OCI-LY1 (cell line): ENCODE data around the gene BTBD19.

ENCODE experiments used
- H2AFZ ChIP-seq: fragments of 200-600 bp; sonication (generic), shearing (Covaris generic); 2 replicates; pipeline ENCODE4 v1.6.0; 2014; ENCODE audit warnings: antibody characterized with exemption, mild to moderate bottlenecking, low read length
- H3F3A ChIP-seq: fragments of 200-600 bp; sonication (generic), shearing (Covaris generic); 2 replicates; pipeline ENCODE4 v1.6.0; 2014; ENCODE audit warnings: mild to moderate bottlenecking, antibody characterized with exemption, low read length, moderate library complexity; ENCODE audit not compliant: insufficient read depth
- H3K27ac ChIP-seq: fragments of 200-600 bp; sonication (generic); 2 replicates; pipeline ENCODE4 v1.5.1; 2014; ENCODE audit warnings: low read length, mixed run types, mild to moderate bottlenecking, low read depth; ENCODE audit not compliant: poor library complexity, severe bottlenecking
- H3K27me3 ChIP-seq: fragments of 200-600 bp; sonication (generic); 2 replicates; pipeline ENCODE4 v1.6.0; 2014; ENCODE audit warnings: antibody characterized with exemption, mild to moderate bottlenecking, low read length, moderate library complexity; ENCODE audit not compliant: insufficient read depth
- H3K36me3 ChIP-seq: fragments of 200-600 bp; sonication (generic); 2 replicates; pipeline ENCODE4 v1.6.1; 2014; ENCODE audit warnings: mild to moderate bottlenecking, antibody characterized with exemption, low read length, moderate library complexity, mixed read lengths; ENCODE audit not compliant: insufficient read depth
- H3K4me1 ChIP-seq: fragments of 200-600 bp; sonication (generic); 2 replicates; pipeline ENCODE4 v1.5.1; 2014; ENCODE audit warnings: mild to moderate bottlenecking, low read length, moderate library complexity; ENCODE audit not compliant: insufficient read depth, severe bottlenecking
- H3K4me2 ChIP-seq: fragments of 200-600 bp; sonication (generic), shearing (Covaris generic); 2 replicates; pipeline ENCODE4 v1.6.1; 2014; ENCODE audit warnings: low read length
- H3K4me3 ChIP-seq: fragments of 200-600 bp; sonication (generic); 2 replicates; pipeline ENCODE4 v1.5.1; 2014; ENCODE audit warnings: low read length, low read depth, mild to moderate bottlenecking, mixed read lengths; ENCODE audit not compliant: poor library complexity, severe bottlenecking
- H3K79me2 ChIP-seq: fragments of 200-600 bp; shearing (Covaris generic); 2 replicates; pipeline ENCODE4 v1.6.1; 2016; ENCODE audit warnings: mixed run types, low read length, mixed read lengths; ENCODE audit not compliant: insufficient read depth
- H3K9ac ChIP-seq: fragments of 200-600 bp; sonication (generic), shearing (Covaris generic); 2 replicates; pipeline ENCODE4 v1.6.1; 2014; ENCODE audit warnings: mild to moderate bottlenecking, low read length, mixed read lengths
- H3K9me2 ChIP-seq: fragments of 200-600 bp; sonication (generic), shearing (Covaris generic); 2 replicates; pipeline ENCODE4 v1.6.1; 2014; ENCODE audit warnings: low read depth, mild to moderate bottlenecking, low read length, mixed read lengths
- H3K9me3 ChIP-seq: fragments of 200-600 bp; shearing (Covaris generic); 2 replicates; pipeline ENCODE4 v1.6.1; 2014; ENCODE audit warnings: low read length, mixed read lengths
- H4K20me1 ChIP-seq: fragments of 200-600 bp; sonication (generic), shearing (Covaris generic); 2 replicates; pipeline ENCODE4 v1.6.0; 2016; ENCODE audit warnings: mild to moderate bottlenecking, low read length; ENCODE audit not compliant: insufficient read depth
- CTCF ChIP-seq: fragments of 200-600 bp; sonication (generic), shearing (Covaris generic); IDR thresholded peaks from 2 replicates; pipeline ENCODE4 v1.5.1; 2017; ENCODE audit warnings: mild to moderate bottlenecking, antibody characterized with exemption, low read length, moderate library complexity, mixed read lengths
- EZH2 ChIP-seq: fragments of 200-600 bp; sonication (generic), shearing (Covaris generic); IDR thresholded peaks from 2 replicates; pipeline ENCODE4 v1.8.0; 2017; ENCODE audit warnings: borderline replicate concordance, mixed run types, mild to moderate bottlenecking, antibody characterized with exemption, low read length, moderate library complexity, mixed read lengths

The BTBD19 gene

GRCh38 chr1:44775078-44775929 is 33.0 kb upstream of the BTBD19 start, which contains the start of gene RPS8:
Gene RPS8 (plus strand): TSS chr1:44775540. CDS start chr1:44775597, 57 bp downstream.
- peak within 1 kb of the TSS; percentile 82 for H3K27ac ChIP-seq
- H4K20me1 ChIP-seq: no peaks in the 10 kb centered on the region
- H3K4me2 ChIP-seq: peak within 1 kb of the TSS; percentile 89
- H3F3A ChIP-seq: peaks cover 10% of the 10 kb centered on the region; the same call in 1 of the 2 replicates
- peak within 1 kb of the TSS; percentile 92 for H3K4me3 ChIP-seq
- H3K9me2 ChIP-seq: no peaks in the 10 kb centered on the region
- no peaks in the 10 kb centered on the region for H3K9me3 ChIP-seq
- TF ChIP-seq CTCF (no peak), EZH2 (no peak)
- peaks cover 16% of the 10 kb centered on the region for H3K79me2 ChIP-seq
- H3K36me3 ChIP-seq: peaks cover 47% of the 10 kb centered on the region
- H3K27me3 ChIP-seq: no peaks in the 10 kb centered on the region
- no peak within 1 kb of the TSS for H2AFZ ChIP-seq
- peaks cover 36% of the 10 kb centered on the region for H3K4me1 ChIP-seq
- peak within 1 kb of the TSS; percentile 94 for H3K9ac ChIP-seq

DNA sequence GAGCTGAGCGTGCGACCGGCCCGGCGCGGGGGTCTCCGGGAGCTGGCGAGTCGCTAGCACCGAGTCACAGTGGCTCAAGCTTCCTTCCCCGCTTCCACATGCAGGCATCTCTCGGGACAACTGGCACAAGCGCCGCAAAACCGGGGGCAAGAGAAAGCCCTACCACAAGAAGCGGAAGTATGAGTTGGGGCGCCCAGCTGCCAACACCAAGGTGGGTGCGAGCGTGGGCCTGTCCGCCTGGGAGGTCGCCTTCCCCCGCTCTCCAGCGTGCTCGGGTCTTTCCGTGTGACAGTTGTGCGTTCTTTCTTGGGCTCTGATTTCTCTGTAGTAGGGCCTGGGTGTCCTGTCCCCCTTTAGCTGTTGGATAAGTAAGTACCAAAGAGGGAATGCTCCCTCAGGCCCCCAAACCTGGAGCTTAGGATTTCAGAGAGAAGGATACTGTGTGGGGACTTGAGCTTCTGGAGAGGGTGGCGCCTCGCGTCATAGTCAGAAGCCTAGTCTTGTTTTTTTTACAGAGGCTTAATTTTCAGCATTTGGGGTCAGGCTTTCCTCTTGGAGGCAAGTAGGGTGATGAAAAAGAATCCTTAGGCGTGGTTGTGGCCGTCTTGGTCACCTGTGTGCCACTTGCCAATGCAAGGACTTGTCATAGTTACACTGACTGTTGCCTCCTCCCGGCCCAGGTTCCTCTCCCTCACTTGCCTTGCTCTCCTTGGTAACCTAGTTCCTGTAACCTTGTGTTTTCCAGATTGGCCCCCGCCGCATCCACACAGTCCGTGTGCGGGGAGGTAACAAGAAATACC is 32.2 kb upstream of the BTBD19 start:
- H4K20me1 ChIP-seq: no peaks in the 10 kb centered on the region
- peak overlapping the region; percentile 82 for H3K27ac ChIP-seq
- H3K27me3 ChIP-seq: no peaks in the 10 kb centered on the region
- no peaks in the 10 kb centered on the region for H3K9me3 ChIP-seq
- H3K79me2 ChIP-seq: peaks cover 16% of the 10 kb centered on the region
- peaks cover 10% of the 10 kb centered on the region; the same call in 1 of the 2 replicates for H3F3A ChIP-seq
- peak overlapping the region; percentile 94 for H3K9ac ChIP-seq
- no peaks in the 10 kb centered on the region for H3K9me2 ChIP-seq
- TF ChIP-seq CTCF: no peak
- no peak for TF ChIP-seq EZH2
- H3K4me2 ChIP-seq: peak overlapping the region; percentile 84
- H2AFZ ChIP-seq: no peak overlapping the region
- H3K4me1 ChIP-seq: peaks cover 30% of the 10 kb centered on the region
- peaks cover 55% of the 10 kb centered on the region for H3K36me3 ChIP-seq
- peak overlapping the region; percentile 92 for H3K4me3 ChIP-seq

DNA sequence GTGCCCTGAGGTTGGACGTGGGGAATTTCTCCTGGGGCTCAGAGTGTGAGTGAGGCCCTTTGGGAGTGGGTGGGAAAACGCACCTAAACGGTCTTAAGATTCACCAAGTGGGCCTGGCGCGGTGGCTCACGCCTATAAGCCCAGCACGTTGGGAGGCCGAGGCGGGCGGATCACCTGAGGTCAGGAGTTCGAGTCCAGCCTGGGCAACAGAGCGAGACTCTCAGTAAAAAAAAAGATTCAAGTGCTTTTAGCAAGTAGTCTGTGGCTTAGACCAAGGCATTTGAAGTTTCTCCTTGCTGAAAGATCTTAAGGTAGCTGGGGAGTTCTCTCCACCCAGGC is 31.6 kb upstream of the BTBD19 start:
- H3F3A ChIP-seq: peaks cover 10% of the 10 kb centered on the region; the same call in 1 of the 2 replicates
- H3K9ac ChIP-seq: peak overlapping the region; percentile 94
- H3K4me3 ChIP-seq: peak overlapping the region; percentile 92
- H3K9me3 ChIP-seq: no peaks in the 10 kb centered on the region
- no peaks in the 10 kb centered on the region for H3K9me2 ChIP-seq
- H4K20me1 ChIP-seq: no peaks in the 10 kb centered on the region
- H3K36me3 ChIP-seq: peaks cover 61% of the 10 kb centered on the region
- peak overlapping the region; percentile 84 for H3K4me2 ChIP-seq
- no peak for TF ChIP-seq CTCF
- TF ChIP-seq EZH2: no peak
- peaks cover 30% of the 10 kb centered on the region for H3K4me1 ChIP-seq
- H3K79me2 ChIP-seq: peaks cover 16% of the 10 kb centered on the region
- no peaks in the 10 kb centered on the region for H3K27me3 ChIP-seq
- H2AFZ ChIP-seq: no peak overlapping the region
- peak overlapping the region; percentile 82 for H3K27ac ChIP-seq
